ENCODE data around the gene ARID4A.
A peak's percentile ranks its signal among the peaks of the same experiment; 100 is the strongest.
"Not testable (repeated sequence)": the region's sequence is repeated elsewhere in the genome, so short reads cannot be mapped to it uniquely, and the experiment has no call there.

Gene ARID4A

DNA sequence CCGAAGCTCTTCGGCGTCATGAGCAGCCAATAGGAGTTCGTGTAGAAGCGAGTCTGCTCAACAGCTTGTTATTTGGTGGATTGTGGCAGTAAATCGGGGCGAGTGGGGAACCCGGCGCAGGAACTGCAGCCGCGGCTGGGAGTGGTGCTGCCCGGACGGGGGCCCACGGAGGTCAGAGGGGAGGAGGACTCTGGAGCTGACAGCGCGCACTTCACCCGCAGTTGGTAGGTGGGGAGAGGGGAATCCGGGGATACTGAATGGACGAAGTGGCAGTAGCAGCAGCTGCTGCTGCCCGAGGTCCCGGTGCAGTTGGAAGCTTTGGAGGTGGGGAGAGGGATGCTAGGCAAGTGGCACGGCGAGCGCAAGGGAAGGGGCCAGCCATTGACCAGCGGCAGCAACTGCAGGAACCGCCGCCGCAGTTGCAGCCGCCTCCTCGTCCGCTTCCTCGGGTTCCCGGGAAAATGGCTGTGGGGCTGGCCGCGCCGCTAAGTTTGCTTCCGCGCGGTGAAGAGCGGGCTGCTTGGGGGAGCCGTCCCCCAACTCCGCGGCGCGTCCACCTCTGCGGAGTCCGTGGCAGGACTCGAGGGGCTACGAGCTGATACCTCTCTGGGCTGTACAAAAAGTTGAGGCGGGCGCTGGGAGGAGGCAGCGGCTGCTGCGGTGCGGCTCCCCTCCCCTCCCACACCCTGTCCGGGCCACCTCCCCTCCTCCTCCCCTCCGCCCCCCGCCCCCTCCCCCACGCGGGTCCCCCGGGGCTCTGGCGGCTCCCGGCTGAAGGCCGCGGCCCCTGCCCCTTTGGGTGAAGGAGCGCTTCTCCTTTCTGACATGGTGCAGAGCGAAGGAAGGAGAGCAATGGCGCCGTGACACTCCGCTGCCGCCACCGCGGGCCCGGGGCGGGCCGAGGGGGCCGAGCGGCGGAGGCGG lies at the start of gene ARID4A:
Gene ARID4A, plus strand, starts transcription at position 79 of the 924 bp plus-strand sequence. CDS start 1,300 bp downstream, outside the sequence.
- peak; percentile 72 to 78 for DNase-seq

- no peak for DNase-seq
These were observed 48.7 kb upstream of the ARID4A start for GRCh38 chr14:58249611-58250010.

GRCh38 chr14:58258156-58258555 lies 40.2 kb upstream of the ARID4A start:
- DNase-seq: no peak

- DNase-seq: not testable (repeated sequence)
These were observed 36.4 kb upstream of the ARID4A start for GRCh38 chr14:58262005-58262404.

GRCh38 chr14:58265401-58265800 lies 33.0 kb upstream of the ARID4A start:
- no peak for DNase-seq

DNA sequence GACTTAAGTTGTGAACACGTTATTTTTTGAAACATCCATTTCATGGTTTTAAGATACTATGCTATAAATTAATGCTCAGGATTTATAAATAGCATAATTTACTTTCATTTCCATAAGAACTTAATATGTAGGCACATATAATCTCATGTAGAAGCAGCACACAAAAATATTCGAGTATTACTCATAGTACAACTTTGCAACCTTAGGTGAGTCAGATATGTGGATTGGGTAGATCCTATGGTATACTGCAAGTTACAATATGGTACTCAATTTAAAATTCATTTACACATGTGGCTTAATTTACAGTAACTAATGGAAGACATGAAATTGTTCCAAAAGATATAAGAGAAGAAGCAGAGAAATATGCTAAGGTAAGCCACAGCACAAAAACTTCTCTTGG lies 27.7 kb upstream of the ARID4A start:
- DNase-seq: no peak

DNA sequence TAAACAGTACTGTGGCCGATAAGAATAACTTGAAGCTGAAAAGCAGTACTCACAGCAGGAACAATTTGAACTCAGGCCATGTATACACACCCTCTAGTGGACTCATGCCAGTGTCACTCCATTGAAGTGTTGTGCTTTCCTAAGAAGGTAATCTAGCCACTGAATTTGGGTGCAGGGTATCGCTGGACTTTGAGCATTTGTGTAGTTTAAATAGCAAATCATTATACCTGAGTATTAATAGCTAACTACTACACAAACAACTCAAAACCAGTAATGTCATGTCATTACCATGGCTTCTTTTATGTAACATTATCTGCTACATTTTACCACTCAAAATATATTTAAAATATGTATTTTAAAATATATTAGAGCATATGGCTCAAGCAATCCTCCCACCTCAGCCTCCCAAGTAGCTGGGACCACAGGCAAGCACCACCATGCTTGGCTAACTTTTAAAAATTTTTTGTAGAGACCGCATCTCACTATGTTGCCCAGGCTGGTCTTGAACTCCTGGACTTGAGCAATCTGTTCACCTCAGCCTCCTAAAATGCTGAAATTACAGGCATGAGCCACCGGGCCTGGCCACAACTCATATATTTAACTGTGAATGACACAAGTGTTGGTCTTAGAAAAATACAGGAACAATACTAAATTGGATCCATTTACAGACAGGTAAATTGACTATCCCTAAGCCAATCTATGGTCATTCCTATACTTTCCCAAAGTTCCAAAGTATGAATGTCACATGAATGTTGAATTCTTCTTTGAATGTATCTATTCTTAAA lies 25.6 kb upstream of the ARID4A start:
- no peak for DNase-seq

- no peak for DNase-seq
These were observed 23.5 kb upstream of the ARID4A start for GRCh38 chr14:58274881-58275280.

DNA sequence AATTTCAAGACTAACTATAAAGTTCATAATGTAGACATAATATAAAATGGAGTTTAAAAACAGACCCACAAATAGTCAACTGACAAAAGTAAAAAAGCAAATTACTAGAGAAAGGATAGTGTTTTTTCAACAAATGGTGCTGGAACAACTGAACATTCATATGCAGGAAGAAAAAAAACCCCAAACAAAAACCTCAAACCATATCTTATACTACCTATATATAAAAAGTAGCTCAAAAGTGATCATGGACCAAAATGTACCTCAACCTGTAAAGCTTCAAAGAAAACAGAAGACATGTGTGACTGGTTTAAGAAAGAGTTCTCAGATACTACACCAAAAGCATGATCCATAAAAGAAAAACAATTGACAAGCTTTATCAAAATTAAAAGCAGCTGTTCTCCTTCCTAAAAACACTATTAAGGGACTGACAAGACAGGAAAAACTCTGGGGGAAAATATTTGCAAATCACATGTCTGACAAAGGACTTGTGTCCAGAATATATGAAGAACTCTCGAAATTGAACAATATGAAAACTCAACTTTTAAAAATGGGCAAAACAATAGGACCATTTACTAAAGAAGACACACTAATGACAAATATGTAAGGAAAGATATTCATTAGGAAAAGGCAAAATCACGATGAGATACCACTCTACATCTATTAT lies 22.7 kb upstream of the ARID4A start:
- DNase-seq: no peak

GRCh38 chr14:58276208-58276607 lies 22.1 kb upstream of the ARID4A start:
- DNase-seq: no peak

GRCh38 chr14:58278177-58278576 lies 20.2 kb upstream of the ARID4A start:
- DNase-seq: no peak

DNA sequence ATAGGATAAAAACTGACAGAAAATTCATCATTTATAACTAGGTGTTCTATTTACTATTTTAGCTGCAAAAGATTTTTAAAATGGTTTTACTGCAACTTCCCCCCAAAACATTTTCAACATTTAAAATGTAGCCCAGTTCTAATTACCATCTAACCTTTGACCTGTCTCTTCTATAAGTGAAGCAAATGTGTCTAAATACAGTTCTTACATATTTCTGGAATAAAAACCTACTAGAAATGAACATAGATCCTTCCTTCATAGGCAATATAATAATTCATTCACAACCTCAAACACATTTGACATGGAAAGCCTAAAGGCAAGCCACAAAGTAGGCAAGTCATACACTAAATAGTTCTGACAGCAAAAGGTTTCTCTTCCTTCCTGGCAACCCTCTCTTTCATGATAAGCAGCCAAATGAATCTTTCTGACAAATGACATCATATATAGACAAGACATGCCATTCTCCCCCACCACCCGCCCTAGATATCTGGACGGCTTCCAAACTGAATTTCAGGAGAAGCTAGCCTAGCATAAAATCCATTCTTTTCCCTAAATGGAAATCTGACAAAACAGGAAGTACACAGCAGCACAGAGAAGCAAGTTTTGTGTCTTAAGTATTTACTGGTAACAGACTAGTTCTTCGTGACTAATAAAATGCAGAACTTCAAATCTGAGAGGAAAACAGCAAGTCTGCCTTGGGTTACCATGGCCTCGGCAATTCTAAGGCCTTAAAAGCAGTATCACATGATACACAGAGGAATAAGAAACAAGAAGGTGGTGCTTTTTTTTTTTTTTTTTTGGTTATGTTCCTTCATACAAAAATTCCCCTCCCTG lies 17.2 kb upstream of the ARID4A start:
- DNase-seq: peak in 1 of 2 experiments; percentile 21

GRCh38 chr14:58281969-58282368 lies 16.4 kb upstream of the ARID4A start:
- DNase-seq: no peak

DNA sequence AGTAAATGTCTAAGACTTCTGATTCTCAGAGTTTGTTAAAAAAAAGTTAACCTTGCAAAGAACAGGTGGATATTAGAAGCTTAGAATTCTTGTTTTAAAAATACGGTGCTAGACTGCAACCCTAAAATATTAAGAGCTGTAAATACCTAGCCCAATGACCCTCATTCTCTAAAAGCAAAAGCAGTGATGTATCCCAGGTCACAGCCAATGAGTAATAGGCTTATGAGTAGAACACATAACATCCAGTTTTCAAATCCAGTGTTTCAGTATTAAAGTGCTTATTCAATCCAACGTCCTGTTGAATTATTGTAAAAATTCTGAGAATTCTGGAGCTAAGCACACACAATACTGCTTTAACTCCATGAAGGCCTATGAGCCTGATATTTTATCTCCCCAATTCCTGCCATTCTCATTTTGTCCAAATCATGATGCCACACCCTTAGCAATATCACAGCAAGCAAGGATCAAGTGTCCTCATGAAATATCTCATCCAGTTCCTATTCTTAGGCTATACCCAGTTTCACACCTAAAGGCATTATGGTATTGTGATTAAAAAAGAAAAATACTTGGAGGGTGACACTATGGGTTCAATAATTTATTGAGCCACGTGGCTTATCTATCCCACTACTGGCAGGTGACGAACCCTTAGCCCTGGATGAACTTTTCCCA lies 15.3 kb upstream of the ARID4A start:
- no peak for DNase-seq

GRCh38 chr14:58283730-58284129 lies 14.6 kb upstream of the ARID4A start:
- no peak for DNase-seq

GRCh38 chr14:58285132-58285531 lies 13.2 kb upstream of the ARID4A start:
- DNase-seq: no peak

DNA sequence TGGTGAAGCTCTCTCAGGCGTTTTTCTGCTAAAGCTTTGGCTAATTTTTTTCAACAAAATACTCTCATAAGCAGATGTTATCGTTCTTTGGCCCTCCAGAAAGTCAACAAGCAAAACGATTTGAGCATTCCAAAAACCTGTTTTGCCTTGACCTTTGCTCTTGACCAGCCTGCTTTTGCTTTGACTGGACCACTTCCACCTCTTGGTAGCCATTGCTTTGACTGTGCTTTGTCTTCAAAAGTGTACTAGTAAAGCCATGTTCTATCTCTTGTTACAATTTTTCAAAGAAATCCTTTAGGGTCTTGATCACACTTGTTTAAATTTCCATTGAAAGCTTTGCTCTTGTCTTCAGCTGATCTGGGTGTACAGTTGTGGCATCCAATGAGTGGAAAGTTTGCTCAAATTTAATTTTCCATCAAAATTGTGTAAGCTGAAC lies 10.7 kb upstream of the ARID4A start:
- no peak for DNase-seq

DNA sequence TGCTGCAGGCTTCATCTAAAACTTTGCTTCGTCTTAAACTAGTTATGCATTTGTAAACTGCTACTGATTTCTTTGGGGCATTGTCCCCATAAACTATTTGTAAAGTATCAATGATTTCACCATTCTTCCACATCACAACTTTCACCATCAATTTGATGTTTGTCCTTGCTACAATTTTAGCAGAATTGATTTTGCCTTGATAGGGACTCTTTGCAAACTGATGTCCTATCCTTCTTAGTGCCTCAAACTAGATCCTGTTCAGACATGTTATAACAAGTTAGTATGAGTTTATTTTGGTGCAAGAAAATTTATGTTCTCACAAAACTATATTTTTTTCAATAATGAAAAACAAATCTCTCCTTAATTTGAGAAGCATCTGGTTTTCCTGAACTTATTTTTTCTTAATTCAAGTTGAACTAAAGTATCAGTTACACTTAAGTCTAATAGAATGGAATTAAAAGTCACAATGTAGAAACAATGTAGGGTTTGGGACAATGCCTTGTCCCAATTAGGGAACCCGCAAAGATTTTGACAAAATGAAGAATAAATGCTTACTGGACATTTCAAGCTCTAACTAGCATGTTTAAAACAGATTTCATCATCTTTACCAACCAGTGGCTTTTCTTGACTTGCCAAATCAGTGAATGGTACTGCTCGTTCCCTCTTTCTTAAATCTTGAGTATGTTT lies 10.1 kb upstream of the ARID4A start:
- no peak for DNase-seq

GRCh38 chr14:58291646-58292045 lies 6.7 kb upstream of the ARID4A start:
- no peak for DNase-seq

DNA sequence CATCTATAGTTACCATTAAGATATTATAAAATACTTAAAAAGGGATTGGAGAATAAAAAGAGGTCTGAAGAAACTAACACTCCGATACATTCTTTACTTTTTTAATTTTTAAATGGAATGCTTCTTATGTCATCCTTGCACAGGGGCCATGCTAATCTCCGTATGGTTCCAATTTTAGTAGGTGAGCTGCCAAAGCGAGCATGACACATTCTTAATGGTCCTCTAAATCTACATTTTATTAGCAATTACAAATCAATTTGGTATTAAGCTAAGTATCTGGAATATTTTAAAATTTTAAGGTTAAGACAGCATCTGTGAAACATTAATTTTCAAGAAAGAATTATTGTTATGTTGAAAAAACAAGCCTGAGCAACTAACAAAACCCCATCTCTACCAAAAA lies 6.2 kb upstream of the ARID4A start:
- DNase-seq: no peak

- no peak for DNase-seq
These were observed 4.2 kb upstream of the ARID4A start for GRCh38 chr14:58294201-58294600.
